ENCODE data around the gene TAGAP. TPM values are rescaled to one million over a fixed set of nuclear protein-coding genes. Genes with fewer than 3 reads are reported as not detected.

Gene TAGAP
- total and polyA plus RNA-seq, 4 donors: 3.1 to 7.7 (median 3.7) TPM

GRCh38 chr6:159084493-159085091, 39.8 kb upstream of the TAGAP start:
- Histone ChIP-seq H3K27ac (ENCODE audit: low read depth, low read length) (no peak overlapping the region), H3K4me3 (ENCODE audit: low read depth, low read length) (no peak overlapping the region), H3K9me3 (ENCODE audit: control insufficient read depth, insufficient read depth, low read length) (no peaks in the 10 kb centered on the region), H3K4me1 (ENCODE audit: control insufficient read depth, insufficient read depth, low read length) (no peaks in the 10 kb centered on the region), H3K27me3 (ENCODE audit: control insufficient read depth, insufficient read depth, low read length) (no peaks in the 10 kb centered on the region), H3K36me3 (ENCODE audit: control insufficient read depth, insufficient read depth, low read length) (no peaks in the 10 kb centered on the region)
- WGBS (ENCODE audit: insufficient coverage): no CpG with 5 or more reads among the region's 2 CpGs
- no peak for DNase-seq (ENCODE audit: low read depth in 4 of 6, low spot score in 6 of 6)

- Histone ChIP-seq H3K4me1 (ENCODE audit: control insufficient read depth, insufficient read depth, low read length) (no peaks in the 10 kb centered on the region), H3K9me3 (ENCODE audit: control insufficient read depth, insufficient read depth, low read length) (no peaks in the 10 kb centered on the region), H3K27ac (ENCODE audit: low read depth, low read length) (no peak overlapping the region), H3K27me3 (ENCODE audit: control insufficient read depth, insufficient read depth, low read length) (no peaks in the 10 kb centered on the region), H3K36me3 (ENCODE audit: control insufficient read depth, insufficient read depth, low read length) (no peaks in the 10 kb centered on the region), H3K4me3 (ENCODE audit: low read depth, low read length) (no peak overlapping the region)
- no peak for DNase-seq (ENCODE audit: low read depth in 4 of 6, low spot score in 6 of 6)
- no CpG with 5 or more reads among the region's 2 CpGs for WGBS (ENCODE audit: insufficient coverage)
Observed at GRCh38 chr6:159083146-159083545, 38.4 kb upstream of the TAGAP start.

- Histone ChIP-seq H3K9me3 (ENCODE audit: control insufficient read depth, insufficient read depth, low read length) (no peaks in the 10 kb centered on the region), H3K36me3 (ENCODE audit: control insufficient read depth, insufficient read depth, low read length) (no peaks in the 10 kb centered on the region), H3K27me3 (ENCODE audit: control insufficient read depth, insufficient read depth, low read length) (no peaks in the 10 kb centered on the region), H3K27ac (ENCODE audit: low read depth, low read length) (no peak overlapping the region), H3K4me1 (ENCODE audit: control insufficient read depth, insufficient read depth, low read length) (peaks cover 2% of the 10 kb centered on the region), H3K4me3 (ENCODE audit: low read depth, low read length) (no peak overlapping the region)
- no CpG with 5 or more reads among the region's 7 CpGs for WGBS (ENCODE audit: insufficient coverage)
- no peak for DNase-seq (ENCODE audit: low read depth in 4 of 6, low spot score in 6 of 6)
Observed at GRCh38 chr6:159082039-159082815, 37.4 kb upstream of the TAGAP start.

GRCh38 chr6:159080217-159080976, 35.6 kb upstream of the TAGAP start:
- 84% methylated on average over 3 of the region's 4 CpGs for WGBS (ENCODE audit: insufficient coverage)
- no peak for DNase-seq (ENCODE audit: low read depth in 4 of 6, low spot score in 6 of 6)
- Histone ChIP-seq H3K4me3 (ENCODE audit: low read depth, low read length) (no peak overlapping the region), H3K9me3 (ENCODE audit: control insufficient read depth, insufficient read depth, low read length) (no peaks in the 10 kb centered on the region), H3K36me3 (ENCODE audit: control insufficient read depth, insufficient read depth, low read length) (no peaks in the 10 kb centered on the region), H3K27me3 (ENCODE audit: control insufficient read depth, insufficient read depth, low read length) (no peaks in the 10 kb centered on the region), H3K27ac (ENCODE audit: low read depth, low read length) (no peak overlapping the region), H3K4me1 (ENCODE audit: control insufficient read depth, insufficient read depth, low read length) (peaks cover 8% of the 10 kb centered on the region)

GRCh38 chr6:159079367-159079766, 34.6 kb upstream of the TAGAP start:
- Histone ChIP-seq H3K4me3 (ENCODE audit: low read depth, low read length) (no peak overlapping the region), H3K27me3 (ENCODE audit: control insufficient read depth, insufficient read depth, low read length) (no peaks in the 10 kb centered on the region), H3K9me3 (ENCODE audit: control insufficient read depth, insufficient read depth, low read length) (no peaks in the 10 kb centered on the region), H3K27ac (ENCODE audit: low read depth, low read length) (no peak overlapping the region), H3K36me3 (ENCODE audit: control insufficient read depth, insufficient read depth, low read length) (no peaks in the 10 kb centered on the region), H3K4me1 (ENCODE audit: control insufficient read depth, insufficient read depth, low read length) (peaks cover 8% of the 10 kb centered on the region)
- peak in 1 of 6 donors; percentile 35 for DNase-seq (ENCODE audit: low read depth in 4 of 6, low spot score in 6 of 6)
- 40% methylated on average over 1 of the region's 3 CpGs for WGBS (ENCODE audit: insufficient coverage)

- Histone ChIP-seq H3K9me3 (ENCODE audit: control insufficient read depth, insufficient read depth, low read length) (no peaks in the 10 kb centered on the region), H3K36me3 (ENCODE audit: control insufficient read depth, insufficient read depth, low read length) (no peaks in the 10 kb centered on the region), H3K4me3 (ENCODE audit: low read depth, low read length) (no peak overlapping the region), H3K4me1 (ENCODE audit: control insufficient read depth, insufficient read depth, low read length) (peaks cover 8% of the 10 kb centered on the region), H3K27me3 (ENCODE audit: control insufficient read depth, insufficient read depth, low read length) (no peaks in the 10 kb centered on the region), H3K27ac (ENCODE audit: low read depth, low read length) (no peak overlapping the region)
- no peak for DNase-seq (ENCODE audit: low read depth in 4 of 6, low spot score in 6 of 6)
- 47% methylated on average over 13 of the region's 13 CpGs for WGBS (ENCODE audit: insufficient coverage)
Observed at GRCh38 chr6:159077123-159077522, 32.3 kb upstream of the TAGAP start.

- Histone ChIP-seq H3K4me3 (ENCODE audit: low read depth, low read length) (no peak overlapping the region), H3K9me3 (ENCODE audit: control insufficient read depth, insufficient read depth, low read length) (no peaks in the 10 kb centered on the region), H3K27ac (ENCODE audit: low read depth, low read length) (peak overlapping the region; percentile 35), H3K4me1 (ENCODE audit: control insufficient read depth, insufficient read depth, low read length) (peaks cover 8% of the 10 kb centered on the region), H3K36me3 (ENCODE audit: control insufficient read depth, insufficient read depth, low read length) (no peaks in the 10 kb centered on the region), H3K27me3 (ENCODE audit: control insufficient read depth, insufficient read depth, low read length) (no peaks in the 10 kb centered on the region)
- WGBS (ENCODE audit: insufficient coverage): 60% methylated on average over 4 of the region's 12 CpGs
- peak in 2 of 6 donors; percentile 51 to 74 for DNase-seq (ENCODE audit: low read depth in 4 of 6, low spot score in 6 of 6)
Observed at GRCh38 chr6:159075506-159076228, 30.9 kb upstream of the TAGAP start.

- H3K4me1 ChIP-seq (ENCODE audit: control insufficient read depth, insufficient read depth, low read length): peaks cover 8% of the 10 kb centered on the region
- no peak overlapping the region for H3K27ac ChIP-seq (ENCODE audit: low read depth, low read length)
- peak in 2 of 6 donors; percentile 21 to 35 for DNase-seq (ENCODE audit: low read depth in 4 of 6, low spot score in 6 of 6)
- no peaks in the 10 kb centered on the region for H3K27me3 ChIP-seq (ENCODE audit: control insufficient read depth, insufficient read depth, low read length)
- H3K4me3 ChIP-seq (ENCODE audit: low read depth, low read length): no peak overlapping the region
- H3K36me3 ChIP-seq (ENCODE audit: control insufficient read depth, insufficient read depth, low read length): no peaks in the 10 kb centered on the region
- WGBS (ENCODE audit: insufficient coverage): no CpG with 5 or more reads among the region's 2 CpGs
- H3K9me3 ChIP-seq (ENCODE audit: control insufficient read depth, insufficient read depth, low read length): no peaks in the 10 kb centered on the region
Observed at GRCh38 chr6:159074876-159075275, 30.1 kb upstream of the TAGAP start.

GRCh38 chr6:159074120-159074684, 29.4 kb upstream of the TAGAP start:
- DNase-seq (ENCODE audit: low read depth in 4 of 6, low spot score in 6 of 6): peak in 5 of 6 donors; percentile 44 to 93 (median 60)
- Histone ChIP-seq H3K4me1 (ENCODE audit: control insufficient read depth, insufficient read depth, low read length) (peaks cover 8% of the 10 kb centered on the region), H3K4me3 (ENCODE audit: low read depth, low read length) (peak overlapping the region; percentile 37), H3K36me3 (ENCODE audit: control insufficient read depth, insufficient read depth, low read length) (no peaks in the 10 kb centered on the region), H3K27me3 (ENCODE audit: control insufficient read depth, insufficient read depth, low read length) (peaks cover under 1% of the 10 kb centered on the region), H3K27ac (ENCODE audit: low read depth, low read length) (no peak overlapping the region), H3K9me3 (ENCODE audit: control insufficient read depth, insufficient read depth, low read length) (no peaks in the 10 kb centered on the region)
- WGBS (ENCODE audit: insufficient coverage): 42% methylated on average over 3 of the region's 3 CpGs

Measured in spinal cord (tissue), 10 donors.